NT2/D1 (cell line): ENCODE results near the gene MAP1LC3B2.

ENCODE experiments used
- YY1 ChIP-seq: IDR thresholded peaks from 2 replicates; pipeline ENCODE4 v1.6.1; 2011; ENCODE audit not compliant: insufficient read length, insufficient read depth
- ZNF274 ChIP-seq: IDR thresholded peaks from 2 replicates; pipeline ENCODE4 v1.6.1; 2011; ENCODE audit warnings: mild to moderate bottlenecking, low read depth, low read length

- TF ChIP-seq ZNF274 (no peak), YY1 (no peak)
Observed at GRCh38 chr12:116612436-116612835, 53.3 kb downstream of the MAP1LC3B2 start.
